ENCODE measurements around the gene ZNF57. TPM values are rescaled to one million over a fixed set of nuclear protein-coding genes. Genes with fewer than 3 reads are reported as not detected.
A peak's percentile ranks its signal among the peaks of the same experiment; 100 is the strongest.
"Not testable (repeated sequence)": the region's sequence is repeated elsewhere in the genome, so short reads cannot be mapped to it uniquely, and the experiment has no call there.

The ZNF57 gene
- polyA plus RNA-seq, 5 donors = 6.1 to 7.9 (median 7.1) TPM

DNA sequence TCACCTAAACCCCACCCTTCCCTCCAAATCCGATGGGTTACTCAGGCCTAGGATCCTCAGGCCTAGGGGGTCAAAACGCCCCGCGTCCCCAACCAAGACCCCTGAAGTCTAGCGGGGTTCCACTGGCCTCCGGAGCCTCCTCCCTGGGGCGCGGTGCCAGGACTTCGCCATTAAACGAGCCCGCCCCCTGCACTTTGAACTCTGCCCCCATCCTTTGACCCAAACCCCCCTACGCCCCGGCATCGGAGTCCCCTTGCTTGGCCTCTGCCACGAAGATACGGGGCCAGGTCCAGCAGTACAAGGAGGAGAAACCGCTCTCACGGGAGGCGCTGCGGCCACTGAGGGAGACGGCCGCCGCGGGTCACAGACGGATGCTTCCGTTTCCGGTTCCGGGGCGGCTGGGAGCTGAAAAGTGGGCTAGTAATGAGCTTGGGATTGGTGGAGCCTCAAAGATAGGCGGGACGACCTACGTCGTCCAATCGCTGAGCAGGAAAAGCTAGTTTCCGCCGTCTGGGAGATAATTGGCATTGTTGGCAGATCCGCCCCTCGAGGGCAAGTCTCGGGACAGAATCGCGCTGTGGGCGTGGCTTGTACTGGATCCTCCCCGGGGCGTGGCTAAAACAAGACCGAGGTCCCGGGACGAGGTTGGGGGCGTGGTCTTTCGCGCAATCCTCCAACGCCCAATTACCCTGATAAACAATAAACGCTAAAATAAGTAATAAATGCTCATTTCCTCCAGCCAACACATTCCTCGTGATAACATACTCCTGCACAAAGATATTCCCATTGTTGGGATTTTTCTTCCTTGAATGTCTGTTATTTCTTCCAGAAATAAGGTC is 49.8 kb downstream of the ZNF57 start:
- peak; percentile 99 to 100 for DNase-seq

DNA sequence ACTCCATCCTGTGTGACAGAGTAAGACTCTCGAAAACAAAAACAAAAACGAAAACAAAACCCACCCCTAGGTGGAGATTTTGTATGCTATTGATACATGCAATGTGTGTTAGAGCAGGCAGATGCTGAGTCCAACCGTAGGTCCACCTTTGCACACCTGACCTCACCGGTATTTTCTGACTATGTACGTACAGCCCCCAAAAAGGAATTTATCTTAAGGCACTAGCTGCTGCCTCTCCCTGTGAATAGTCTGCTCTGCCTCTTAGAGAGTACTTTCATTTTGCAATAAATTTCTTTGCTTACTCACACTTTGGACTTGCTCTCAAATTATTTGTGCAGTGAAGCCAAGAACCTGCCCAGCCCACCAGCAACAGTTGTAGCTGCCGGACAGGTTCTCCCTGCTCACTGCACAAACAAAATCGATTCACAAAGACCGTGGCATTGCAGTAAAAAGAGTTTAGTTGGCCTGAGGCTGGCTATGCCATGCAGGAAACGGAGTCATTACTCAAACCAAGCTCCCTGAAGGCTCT is 52.3 kb downstream of the ZNF57 start:
- peak; percentile 53 to 62 for DNase-seq

GRCh38 chr19:2957160-2957559 is 56.4 kb downstream of the ZNF57 start:
- no peak for DNase-seq

GRCh38 chr19:2960120-2960519 is 59.4 kb downstream of the ZNF57 start:
- no peak for DNase-seq

DNA sequence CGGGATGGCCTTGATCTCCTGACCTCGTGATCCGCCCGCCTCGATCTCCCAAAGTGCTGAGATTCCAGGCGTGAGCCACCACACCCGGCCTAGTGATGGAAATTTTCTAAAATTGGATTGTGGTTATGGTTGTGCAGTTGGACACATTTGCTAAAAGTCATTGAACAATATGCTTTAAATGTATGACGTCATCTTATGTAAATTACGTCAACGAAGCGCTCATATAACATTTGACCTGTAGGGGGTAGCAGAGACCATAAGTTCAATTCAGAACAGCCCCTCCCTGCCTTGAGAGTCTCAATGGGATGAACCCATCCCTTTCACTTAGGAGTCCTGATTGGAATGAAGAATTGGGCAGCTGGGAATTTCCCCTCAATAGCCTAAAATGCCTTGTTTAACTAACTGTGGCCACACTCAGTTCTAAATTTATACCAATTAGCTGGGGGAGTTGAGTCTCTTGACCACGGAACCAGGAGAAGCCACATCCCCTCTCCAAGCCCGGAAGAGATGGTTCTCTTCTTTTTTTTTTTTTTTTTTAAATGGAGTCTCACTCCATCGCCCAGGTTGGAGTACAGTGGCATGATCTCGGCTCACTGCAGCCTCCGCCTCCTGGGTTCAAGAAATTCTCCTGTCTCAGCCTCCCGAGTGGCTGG is 61.4 kb downstream of the ZNF57 start:
- DNase-seq = peak; percentile 73 to 83

- no peak for DNase-seq
Observed at GRCh38 chr19:2963122-2963521, 62.4 kb downstream of the ZNF57 start.

GRCh38 chr19:2963631-2964030 is 62.9 kb downstream of the ZNF57 start:
- DNase-seq = not testable (repeated sequence)

DNA sequence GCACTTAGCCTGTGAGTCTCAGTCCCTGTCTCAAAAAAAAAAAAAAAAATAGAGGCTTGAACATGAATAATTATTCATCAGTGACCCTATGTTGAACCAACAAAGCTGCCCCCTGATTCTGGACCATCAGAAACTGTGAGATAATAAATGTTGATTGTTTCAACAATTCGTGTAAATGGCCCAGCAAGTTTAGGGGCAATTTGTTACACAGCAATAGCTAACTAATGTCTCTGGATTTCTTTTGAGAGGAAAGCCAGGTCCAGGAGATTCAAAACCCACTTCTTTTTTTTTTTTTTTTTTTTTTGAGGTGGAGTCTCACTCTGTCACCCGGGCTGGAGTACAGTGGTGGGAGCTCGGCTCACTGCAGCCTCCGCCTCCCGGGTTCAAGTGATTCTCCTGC is 64.1 kb downstream of the ZNF57 start:
- DNase-seq = no peak

GRCh38 chr19:2967972-2968371 is 67.2 kb downstream of the ZNF57 start:
- no peak for DNase-seq

Other genes with a start within 250 kb of the ZNF57 start
- gene GNG7, start 198.2 kb upstream of the ZNF57 start, polyA plus RNA-seq (ENCODE audit: insufficient read depth in 1 of 5, insufficient read length in 5 of 5, low replicate concordance in 1 of 5) = 1 to 10 TPM; 4.5 to 7.1 (median 5.8) TPM
- 1 to 10 TPM; 1.1 to 2.1 (median 1.3) TPM for gene DIRAS1, start 179.6 kb upstream of the ZNF57 start, polyA plus RNA-seq (ENCODE audit: insufficient read depth in 1 of 5, insufficient read length in 5 of 5, low replicate concordance in 1 of 5)
- gene SLC39A3, start 160.9 kb upstream of the ZNF57 start, polyA plus RNA-seq (ENCODE audit: insufficient read depth in 1 of 5, insufficient read length in 5 of 5, low replicate concordance in 1 of 5) = 10 to 100 TPM; 19.6 to 28.9 (median 21.5) TPM
- 10 to 100 TPM; 38.2 to 65.9 (median 46.2) TPM for gene SGTA, start 117.7 kb upstream of the ZNF57 start, polyA plus RNA-seq (ENCODE audit: insufficient read depth in 1 of 5, insufficient read length in 5 of 5, low replicate concordance in 1 of 5)
- 10 to 100 TPM; 34.5 to 58.3 (median 38.7) TPM for gene THOP1, start 115.4 kb upstream of the ZNF57 start, polyA plus RNA-seq (ENCODE audit: insufficient read depth in 1 of 5, insufficient read length in 5 of 5, low replicate concordance in 1 of 5)
- 1 to 10 TPM; 6.8 to 9.1 (median 8.6) TPM for gene ZNF554, start 81.1 kb upstream of the ZNF57 start, polyA plus RNA-seq (ENCODE audit: insufficient read depth in 1 of 5, insufficient read length in 5 of 5, low replicate concordance in 1 of 5)
- gene ZNF555, start 59.5 kb upstream of the ZNF57 start, polyA plus RNA-seq (ENCODE audit: insufficient read depth in 1 of 5, insufficient read length in 5 of 5, low replicate concordance in 1 of 5) = 10 to 100 TPM in 2 of 5 donors, 1 to 10 TPM in 3; 8.1 to 12.9 (median 9.4) TPM
- gene ZNF556, start 33.6 kb upstream of the ZNF57 start, polyA plus RNA-seq (ENCODE audit: insufficient read depth in 1 of 5, insufficient read length in 5 of 5, low replicate concordance in 1 of 5) = 1 to 10 TPM in 1 of 5 donors, under 1 TPM in 3, not detected in 1; 0.09 to 1.2 (median 0.21) TPM
- 10 to 100 TPM in 1 of 5 donors, 1 to 10 TPM in 4; 7.7 to 11.1 (median 8.8) TPM for gene ZNF77, start 44.0 kb downstream of the ZNF57 start, polyA plus RNA-seq (ENCODE audit: insufficient read depth in 1 of 5, insufficient read length in 5 of 5, low replicate concordance in 1 of 5)
- 10 to 100 TPM in 3 of 5 donors, 1 to 10 TPM in 2; 8.2 to 13.6 (median 11.8) TPM for gene TLE6, start 76.6 kb downstream of the ZNF57 start, polyA plus RNA-seq (ENCODE audit: insufficient read depth in 1 of 5, insufficient read length in 5 of 5, low replicate concordance in 1 of 5)
- 100 to 1,000 TPM; 136 to 267 (median 184) TPM for gene TLE2, start 128.4 kb downstream of the ZNF57 start, polyA plus RNA-seq (ENCODE audit: insufficient read depth in 1 of 5, insufficient read length in 5 of 5, low replicate concordance in 1 of 5)
- gene TLE5, start 161.6 kb downstream of the ZNF57 start, polyA plus RNA-seq (ENCODE audit: insufficient read depth in 1 of 5, insufficient read length in 5 of 5, low replicate concordance in 1 of 5) = 1,000 to 10,000 TPM in 1 of 5 donors, 100 to 1,000 TPM in 4; 691 to 1,051 (median 791) TPM
- 10 to 100 TPM; 43.6 to 67.9 (median 54.6) TPM for gene GNA11, start 193.4 kb downstream of the ZNF57 start, polyA plus RNA-seq (ENCODE audit: insufficient read depth in 1 of 5, insufficient read length in 5 of 5, low replicate concordance in 1 of 5)
- 1 to 10 TPM; 1.7 to 3.9 (median 2.3) TPM for gene GNA15, start 235.1 kb downstream of the ZNF57 start, polyA plus RNA-seq (ENCODE audit: insufficient read depth in 1 of 5, insufficient read length in 5 of 5, low replicate concordance in 1 of 5)

Data from right lung (tissue), 5 donors.